HCT116 (cell line): ENCODE measurements around the gene SNRNP27.

Source experiments
- ATF3 ChIP-seq: IDR thresholded peaks from 2 replicates; pipeline ENCODE4 v1.6.1; 2012
- CBX3 ChIP-seq: IDR thresholded peaks from 2 replicates; pipeline ENCODE4 v1.6.1; 2012; ENCODE audit warnings: low read depth
- CTCF ChIP-seq, 3 experiments: fragments of 200-600 bp in 1 of 3; sonication (generic) in 1 of 3; IDR thresholded peaks in 2 of 3; conservative IDR thresholded peaks in 1 of 3; 2 replicates each; pipeline ENCODE4 v1.5.1; 2012 to 2017; ENCODE audit warnings: low read depth in 2 of 3, low read length in 2 of 3, antibody characterized with exemption in 1 of 3, borderline replicate concordance in 1 of 3, control low read depth in 1 of 3, mild to moderate bottlenecking in 1 of 3, mixed read lengths in 1 of 3, mixed run types in 1 of 3, moderate library complexity in 1 of 3; ENCODE audit not compliant: insufficient read depth in 1 of 3
- EZH2 ChIP-seq: fragments of 200-600 bp; sonication (generic); IDR thresholded peaks from 2 replicates; pipeline ENCODE4 v1.6.1; 2017; ENCODE audit warnings: antibody characterized with exemption, mixed run types
- MAX ChIP-seq: IDR thresholded peaks from 2 replicates; pipeline ENCODE4 v1.6.1; 2012
- POLR2A ChIP-seq: IDR thresholded peaks from 2 replicates; pipeline ENCODE4 v1.7.0; 2011; ENCODE audit warnings: borderline replicate concordance; ENCODE audit not compliant: insufficient read depth, insufficient read length; ENCODE audit errors: extremely low read depth
- REST ChIP-seq: IDR thresholded peaks from 2 replicates; pipeline ENCODE4 v1.6.1; 2012; ENCODE audit warnings: low read depth
- SIN3A ChIP-seq: IDR thresholded peaks from 2 replicates; pipeline ENCODE4 v1.6.1; 2012; ENCODE audit warnings: low read depth

- TF ChIP-seq CTCF (IDR thresholded peaks at IDR 0.05 in 2 of 3, conservative IDR thresholded peaks at IDR 0.05 in 1 of 3; ENCODE audit: borderline replicate concordance in 1 of 3, insufficient read depth in 1 of 3, low read depth in 2 of 3, low read length in 2 of 3) = no peak
- no peak for TF ChIP-seq EZH2
- no peak for TF ChIP-seq POLR2A
- no peak for TF ChIP-seq ATF3
- TF ChIP-seq CBX3 = no peak
- no peak for TF ChIP-seq REST
- TF ChIP-seq MAX = no peak
- no peak for TF ChIP-seq SIN3A
Observed at GRCh38 chr2:69858261-69858660, 35.5 kb upstream of the SNRNP27 start.
